Calu3 (cell line): Measurements from ENCODE around the gene TNKS2. TPM values are rescaled to one million over a fixed set of nuclear protein-coding genes. Genes with fewer than 3 reads are reported as not detected.
A peak's percentile ranks its signal among the peaks of the same experiment; 100 is the strongest.
"Not testable (repeated sequence)": the region's sequence is repeated elsewhere in the genome, so short reads cannot be mapped to it uniquely, and the experiment has no call there.

Source experiments
- BruUV-seq: library from RNA; stranded (reverse); fragments of 400-500 nt; replicated peaks from 2 replicates; lab custom pipeline; 2021; lab: Mats Ljungman, UMichigan
- CTCF ChIA-PET: fragments of 300-600 bp; sonication (Branson Sonifier 250); formaldehyde crosslinking; loops from one replicate; lab custom pipeline; 2022; ENCODE audit warnings: antibody characterized with exemption; lab: Charles Lee
- DNase-seq: peaks from one replicate; pipeline ENCODE4 v3.0.0; 2022
- H3K27ac Mint-ChIP-seq: one replicate; pipeline ENCODE4 v1.8.0; 2022; ENCODE audit warnings: mixed read lengths; ENCODE audit not compliant: unreplicated experiment
- H3K27me3 Mint-ChIP-seq: one replicate; pipeline ENCODE4 v1.8.0; 2022; ENCODE audit warnings: mixed read lengths; ENCODE audit not compliant: unreplicated experiment
- H3K36me3 Mint-ChIP-seq: one replicate; pipeline ENCODE4 v1.8.0; 2022; ENCODE audit warnings: mild to moderate bottlenecking, moderate library complexity, mixed read lengths; ENCODE audit not compliant: insufficient read depth, unreplicated experiment
- H3K4me1 Mint-ChIP-seq: one replicate; pipeline ENCODE4 v1.8.0; 2022; ENCODE audit warnings: mild to moderate bottlenecking, low read depth, mixed read lengths; ENCODE audit not compliant: unreplicated experiment
- H3K4me3 Mint-ChIP-seq: one replicate; pipeline ENCODE4 v1.8.0; 2022; ENCODE audit warnings: mild to moderate bottlenecking, low read depth, moderate library complexity, mixed read lengths; ENCODE audit not compliant: unreplicated experiment
- H3K9me3 Mint-ChIP-seq: one replicate; pipeline ENCODE4 v1.8.0; 2022; ENCODE audit warnings: low read depth, mixed read lengths; ENCODE audit not compliant: unreplicated experiment
- CTCF ChIP-seq: fragments of 200-600 bp; IDR thresholded peaks from one replicate; pipeline ENCODE4 v1.8.0; 2022; ENCODE audit warnings: antibody characterized with exemption; ENCODE audit not compliant: unreplicated experiment
- intact Hi-C: fragments of 100-400 bp; cut with micrococcal nuclease; formaldehyde crosslinking; loops from one replicate; pipeline ENCODE4 v1.10.0; 2022; ENCODE audit not compliant: unreplicated experiment
- total RNA-seq: library from RNA; stranded (reverse); gene quantifications from 2 replicates; pipeline ENCODE4 v1.2.3, GENCODE V29; 2022

TNKS2 gene
- total RNA-seq, 1 experiment from 2014 or later = 24.6 TPM

- no TSS peak for BruUV-seq
- no peak overlapping the region for H3K4me3 Mint-ChIP-seq
- H3K27me3 Mint-ChIP-seq = no peaks in the 10 kb centered on the region
- CTCF ChIA-PET = interaction anchor here (1.2 kb wide), 1 partner anchor 13 kb away, joined by 3 read pairs; no protein-coding TSS in a partner anchor
- H3K36me3 Mint-ChIP-seq = peaks cover 20% of the 10 kb centered on the region
- no peaks in the 10 kb centered on the region for H3K9me3 Mint-ChIP-seq
- H3K27ac Mint-ChIP-seq = no peak overlapping the region
- intact Hi-C loops = no loop called here
- H3K4me1 Mint-ChIP-seq = peaks cover 24% of the 10 kb centered on the region
- no peak for TF ChIP-seq CTCF
- DNase-seq = no peak
Measured at GRCh38 chr10:91804126-91804510, 5.9 kb downstream of the TNKS2 start.

- H3K9me3 Mint-ChIP-seq = no peaks in the 10 kb centered on the region
- CTCF ChIA-PET = interaction anchor here (1.2 kb wide), 1 partner anchor 11 kb away, joined by 3 read pairs; no protein-coding TSS in a partner anchor
- H3K4me1 Mint-ChIP-seq = peaks cover 18% of the 10 kb centered on the region
- H3K36me3 Mint-ChIP-seq = peaks cover 8% of the 10 kb centered on the region
- intact Hi-C loops = no loop called here
- DNase-seq = no peak
- no TSS peak for BruUV-seq
- H3K4me3 Mint-ChIP-seq = no peak overlapping the region
- H3K27me3 Mint-ChIP-seq = no peaks in the 10 kb centered on the region
- no peak overlapping the region for H3K27ac Mint-ChIP-seq
- TF ChIP-seq CTCF = no peak
Measured at GRCh38 chr10:91805110-91805838, 7.0 kb downstream of the TNKS2 start.

- H3K27ac Mint-ChIP-seq, H3K9me3 Mint-ChIP-seq, H3K4me3 Mint-ChIP-seq, CTCF ChIA-PET, DNase-seq, H3K27me3 Mint-ChIP-seq, H3K36me3 Mint-ChIP-seq, intact Hi-C loops, BruUV-seq: not testable (repeated sequence)
- H3K4me1 Mint-ChIP-seq = peaks cover 18% of the 10 kb centered on the region
Measured at GRCh38 chr10:91807264-91807663, 9.0 kb downstream of the TNKS2 start.

- peaks cover 11% of the 10 kb centered on the region for H3K36me3 Mint-ChIP-seq
Measured at GRCh38 chr10:91813251-91813650, 15.0 kb downstream of the TNKS2 start.

More at GRCh38 chr10:91813251-91813650, 15.0 kb downstream of the TNKS2 start:
- TF ChIP-seq CTCF = no peak
- CTCF ChIA-PET = no interaction called here
- intact Hi-C loops = no loop called here
- Mint-ChIP-seq H3K4me3 (no peak overlapping the region), H3K4me1 (peaks cover 2% of the 10 kb centered on the region), H3K9me3 (no peaks in the 10 kb centered on the region), H3K27ac (peak overlapping the region; percentile 56), H3K27me3 (no peaks in the 10 kb centered on the region)
- TSS peak; percentile 6 for BruUV-seq
- DNase-seq = no peak
